AG04450 (cell line): ENCODE data around the gene UTP18. TPM values are rescaled to one million over a fixed set of nuclear protein-coding genes. Genes with fewer than 3 reads are reported as not detected.

ENCODE experiments used
- CTCF ChIA-PET: fragments of 300-600, 350-600 bp; formaldehyde crosslinking; extraction: SDS; loops from one replicate; lab custom pipeline; 2022; ENCODE audit warnings: antibody characterized with exemption, inconsistent platforms; lab: Charles Lee
- POLR2A ChIA-PET: fragments of 350-600 bp; formaldehyde crosslinking; extraction: SDS; loops from one replicate; lab custom pipeline; 2021; ENCODE audit warnings: antibody characterized with exemption, inconsistent platforms; lab: Yijun Ruan, JAX
- DNase-seq: peaks from one replicate; pipeline ENCODE4 v3.0.0-alpha.2; 2011; ENCODE audit warnings: low read depth, low spot score
- H3K27ac ChIP-seq: one replicate; pipeline ENCODE4 v1.5.1; 2012; ENCODE audit warnings: low read depth, low read length, control low read depth
- H3K27me3 ChIP-seq: one replicate; pipeline ENCODE4 v1.6.0; 2012; ENCODE audit warnings: low read length; ENCODE audit not compliant: control insufficient read depth, insufficient read depth
- H3K4me3 ChIP-seq: 2 replicates; pipeline ENCODE4 v1.5.1; 2011; ENCODE audit warnings: mild to moderate bottlenecking, low read depth, low read length, control low read depth
- H3K9me3 ChIP-seq: 2 replicates; pipeline ENCODE4 v1.5.1; 2012; ENCODE audit warnings: low read length; ENCODE audit not compliant: control insufficient read depth, insufficient read depth
- CTCF ChIP-seq: IDR thresholded peaks from 2 replicates; pipeline ENCODE4 v1.5.1; 2011; ENCODE audit warnings: low read depth, low read length, control low read depth, inconsistent platforms
- polyA plus RNA-seq: library from polyadenylated mRNA; depleted of rRNA; stranded (reverse); fragments of >200 nt; gene quantifications from 2 replicates; pipeline ENCODE4 v1.2.3, GENCODE V29; 2011

UTP18 gene
- polyA plus RNA-seq, 1 experiment: 30.6 TPM

GRCh38 chr17:51245535-51245934 is 14.8 kb upstream of the UTP18 start:
- H3K9me3 ChIP-seq: no peaks in the 10 kb centered on the region
- CTCF ChIA-PET: no interaction called here
- no peak for TF ChIP-seq CTCF
- DNase-seq: no peak
- POLR2A ChIA-PET: no interaction called here
- H3K27me3 ChIP-seq: no peaks in the 10 kb centered on the region
- no peak overlapping the region for H3K27ac ChIP-seq
- no peak overlapping the region for H3K4me3 ChIP-seq

GRCh38 chr17:51250314-51250840 is 10.0 kb upstream of the UTP18 start:
- DNase-seq: no peak
- H3K27me3 ChIP-seq: no peaks in the 10 kb centered on the region
- POLR2A ChIA-PET: no interaction called here
- no peak overlapping the region for H3K4me3 ChIP-seq
- H3K9me3 ChIP-seq: no peaks in the 10 kb centered on the region
- H3K27ac ChIP-seq: no peak overlapping the region
- CTCF ChIA-PET: no interaction called here
- no peak for TF ChIP-seq CTCF

- no peak for TF ChIP-seq CTCF
- CTCF ChIA-PET: interaction anchor here (0.7 kb wide), 1 partner anchor 98 kb away, joined by 3 read pairs; the partner anchor contains the start of gene NME1
- no peaks in the 10 kb centered on the region for H3K27me3 ChIP-seq
- no peak overlapping the region for H3K4me3 ChIP-seq
- H3K9me3 ChIP-seq: no peaks in the 10 kb centered on the region
- POLR2A ChIA-PET: interaction anchor here (0.5 kb wide), 1 partner anchor 17 kb away, joined by 3 read pairs; no protein-coding TSS in a partner anchor
- DNase-seq: no peak
- no peak overlapping the region for H3K27ac ChIP-seq
Observed at GRCh38 chr17:51251010-51251409, 9.3 kb upstream of the UTP18 start.

- no peak overlapping the region for H3K4me3 ChIP-seq
- DNase-seq: no peak
- H3K27me3 ChIP-seq: no peaks in the 10 kb centered on the region
- H3K9me3 ChIP-seq: no peaks in the 10 kb centered on the region
- POLR2A ChIA-PET: no interaction called here
- no peak for TF ChIP-seq CTCF
- H3K27ac ChIP-seq: no peak overlapping the region
- CTCF ChIA-PET: no interaction called here
Observed at GRCh38 chr17:51255673-51256072, 4.7 kb upstream of the UTP18 start.

- POLR2A ChIA-PET: no interaction called here
Observed at GRCh38 chr17:51256101-51256500, 4.2 kb upstream of the UTP18 start.

More at GRCh38 chr17:51256101-51256500, 4.2 kb upstream of the UTP18 start:
- Histone ChIP-seq H3K4me3 (no peak overlapping the region), H3K27ac (no peak overlapping the region), H3K9me3 (no peaks in the 10 kb centered on the region), H3K27me3 (no peaks in the 10 kb centered on the region)
- no peak for TF ChIP-seq CTCF
- CTCF ChIA-PET: no interaction called here
- no peak for DNase-seq
